ENCODE data around the gene SAG. TPM values are rescaled to one million over a fixed set of nuclear protein-coding genes. Genes with fewer than 3 reads are reported as not detected.

Gene SAG
- total and polyA plus RNA-seq, 10 of the 15 experiments (the other 5 are each of a cell fraction or from before 2014, with no cell fraction given): 0.06 to 0.47 TPM; not detected in 8

DNA sequence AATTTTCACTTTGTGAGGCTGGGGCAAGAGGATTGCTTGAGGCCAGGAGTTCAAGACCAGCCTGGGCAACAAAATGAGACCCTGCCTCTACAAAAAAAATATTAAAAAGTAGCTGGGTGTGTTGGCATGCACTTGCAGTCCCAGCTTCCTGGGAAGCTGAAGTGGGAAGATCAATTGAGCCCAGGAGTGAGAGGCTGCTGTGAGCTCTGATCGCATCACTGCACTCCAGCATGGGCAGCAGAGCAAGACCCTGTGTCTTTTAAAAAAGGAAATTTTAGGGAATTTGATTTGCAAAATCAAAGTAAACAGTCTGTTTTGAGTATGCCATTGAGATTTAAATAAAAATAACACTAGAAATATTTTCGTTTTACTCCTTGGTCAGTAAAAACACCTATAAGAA is 28.7 kb upstream of the SAG start:
- H3K27me3 ChIP-seq (replicated peaks in 1 of 2; ENCODE audit: control insufficient read depth in 2 of 2, insufficient read depth in 2 of 2, low read length in 1 of 2): no peaks in the 10 kb centered on the region
- intact Hi-C loops (cut with micrococcal nuclease; ENCODE audit: unreplicated experiment) (no loop called here), in situ Hi-C loops (cut with MboI) (no loop called here)
- peaks cover 24 to 42% of the 10 kb centered on the region in 2 experiments for H3K36me3 ChIP-seq (ENCODE audit: control insufficient read depth in 2 of 2, insufficient read depth in 2 of 2, low read length in 1 of 2)
- 35% methylated on average over 2 of the region's 2 CpGs for WGBS (ENCODE audit: insufficient coverage, insufficient replicate concordance, low lambda C conversion rate, missing lambda C conversion rate)
- no peaks in the 10 kb centered on the region for H3K79me2 ChIP-seq (ENCODE audit: control insufficient read depth, insufficient read depth, low read length)
- H4K20me1 ChIP-seq (ENCODE audit: control insufficient read depth, insufficient read depth): no peaks in the 10 kb centered on the region
- ChIA-PET CTCF (no interaction called here), RAD21 (ENCODE audit: unreplicated experiment) (interaction anchor here (1.8 kb wide), 1 partner anchor 27 kb away, joined by 3 read pairs; the partner anchor contains the start of gene ATG16L1), POLR2A (no interaction called here), SMC1A (ENCODE audit: uncharacterized antibody, unreplicated experiment) (no interaction called here)
- H3K4me1 ChIP-seq (ENCODE audit: control insufficient read depth, insufficient read depth, low read length): no peaks in the 10 kb centered on the region
- H3K27ac ChIP-seq (ENCODE audit: control insufficient read depth, insufficient read depth): no peak overlapping the region
- no peak overlapping the region for H2AFZ ChIP-seq (ENCODE audit: control insufficient read depth, low read depth, low read length)
- H3K9me3 ChIP-seq (replicated peaks; ENCODE audit: control insufficient read depth, insufficient read depth, low read length): no peaks in the 10 kb centered on the region
- H3K4me3 ChIP-seq: no peak overlapping the region
- no peak overlapping the region for H3K4me2 ChIP-seq (ENCODE audit: control insufficient read depth, insufficient read depth)
- no peak for ATAC-seq
- no peak for DNase-seq (ENCODE audit: low read depth, low spot score)
- no peak overlapping the region for H3K9ac ChIP-seq (ENCODE audit: control insufficient read depth, insufficient read depth, low read length)
- no peak for FAIRE-seq
- TF ChIP-seq, protein P1, sequence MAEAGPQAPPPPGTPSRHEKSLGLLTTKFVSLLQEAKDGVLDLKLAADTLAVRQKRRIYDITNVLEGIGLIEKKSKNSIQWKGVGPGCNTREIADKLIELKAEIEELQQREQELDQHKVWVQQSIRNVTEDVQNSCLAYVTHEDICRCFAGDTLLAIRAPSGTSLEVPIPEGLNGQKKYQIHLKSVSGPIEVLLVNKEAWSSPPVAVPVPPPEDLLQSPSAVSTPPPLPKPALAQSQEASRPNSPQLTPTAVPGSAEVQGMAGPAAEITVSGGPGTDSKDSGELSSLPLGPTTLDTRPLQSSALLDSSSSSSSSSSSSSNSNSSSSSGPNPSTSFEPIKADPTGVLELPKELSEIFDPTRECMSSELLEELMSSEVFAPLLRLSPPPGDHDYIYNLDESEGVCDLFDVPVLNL (IDR thresholded peaks at IDR 0.05; ENCODE audit: low read depth, low read length): no peak
- TF ChIP-seq NR2F1 (conservative IDR thresholded peaks at IDR 0.05): no peak
- no peak for TF ChIP-seq BCL11A (IDR thresholded peaks at IDR 0.05; ENCODE audit: low read depth, low read length)
- no peak for TF ChIP-seq EZH2 (IDR thresholded peaks at IDR 0.05; ENCODE audit: borderline replicate concordance, control insufficient read depth, low read depth, low read length)
- no peak for TF ChIP-seq IRF5 (IDR thresholded peaks at IDR 0.05; ENCODE audit: borderline replicate concordance)
- no peak for TF ChIP-seq BHLHE40 (IDR thresholded peaks at IDR 0.05; ENCODE audit: borderline replicate concordance in 1 of 2, low read depth in 2 of 2, low read length in 1 of 2)
- TF ChIP-seq TARDBP (IDR thresholded peaks at IDR 0.05; ENCODE audit: borderline replicate concordance): no peak
- TF ChIP-seq FOXM1 (IDR thresholded peaks at IDR 0.05; ENCODE audit: low read depth, low read length): no peak
- TF ChIP-seq PML (IDR thresholded peaks at IDR 0.05; ENCODE audit: low read length): no peak
- TF ChIP-seq, protein P2, sequence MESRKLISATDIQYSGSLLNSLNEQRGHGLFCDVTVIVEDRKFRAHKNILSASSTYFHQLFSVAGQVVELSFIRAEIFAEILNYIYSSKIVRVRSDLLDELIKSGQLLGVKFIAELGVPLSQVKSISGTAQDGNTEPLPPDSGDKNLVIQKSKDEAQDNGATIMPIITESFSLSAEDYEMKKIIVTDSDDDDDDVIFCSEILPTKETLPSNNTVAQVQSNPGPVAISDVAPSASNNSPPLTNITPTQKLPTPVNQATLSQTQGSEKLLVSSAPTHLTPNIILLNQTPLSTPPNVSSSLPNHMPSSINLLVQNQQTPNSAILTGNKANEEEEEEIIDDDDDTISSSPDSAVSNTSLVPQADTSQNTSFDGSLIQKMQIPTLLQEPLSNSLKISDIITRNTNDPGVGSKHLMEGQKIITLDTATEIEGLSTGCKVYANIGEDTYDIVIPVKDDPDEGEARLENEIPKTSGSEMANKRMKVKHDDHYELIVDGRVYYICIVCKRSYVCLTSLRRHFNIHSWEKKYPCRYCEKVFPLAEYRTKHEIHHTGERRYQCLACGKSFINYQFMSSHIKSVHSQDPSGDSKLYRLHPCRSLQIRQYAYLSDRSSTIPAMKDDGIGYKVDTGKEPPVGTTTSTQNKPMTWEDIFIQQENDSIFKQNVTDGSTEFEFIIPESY (IDR thresholded peaks at IDR 0.05): no peak
- no peak for TF ChIP-seq GABPA (IDR thresholded peaks at IDR 0.05; ENCODE audit: low read depth)
- TF ChIP-seq ZZZ3 (IDR thresholded peaks at IDR 0.05; ENCODE audit: control insufficient read depth, insufficient read length, low read depth): no peak
- no peak for TF ChIP-seq IKZF2 (IDR thresholded peaks at IDR 0.05)
- BruUV-seq (replicated peaks): no TSS peak
